ENCODE data around the gene AK5.
"Not testable (repeated sequence)": the region's sequence is repeated elsewhere in the genome, so short reads cannot be mapped to it uniquely, and the experiment has no call there.

Gene AK5

DNA sequence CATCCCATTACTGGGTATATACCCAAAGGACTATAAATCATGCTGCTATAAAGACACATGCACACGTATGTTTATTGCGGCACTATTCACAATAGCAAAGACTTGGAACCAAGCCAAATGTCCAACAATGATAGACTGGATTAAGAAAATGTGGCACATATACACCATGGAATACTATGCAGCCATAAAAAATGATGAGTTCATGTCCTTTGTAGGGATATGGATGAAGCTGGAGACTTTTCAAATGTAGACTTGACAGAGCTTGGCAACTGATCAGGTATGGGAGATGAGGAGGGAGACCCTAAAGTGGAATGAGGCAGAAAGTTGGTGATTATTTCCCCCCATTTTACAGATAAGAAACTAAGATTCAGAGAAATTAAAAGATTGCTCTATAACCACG lies 230.8 kb downstream of the AK5 start:
- DNase-seq, result not testable (repeated sequence)

DNA sequence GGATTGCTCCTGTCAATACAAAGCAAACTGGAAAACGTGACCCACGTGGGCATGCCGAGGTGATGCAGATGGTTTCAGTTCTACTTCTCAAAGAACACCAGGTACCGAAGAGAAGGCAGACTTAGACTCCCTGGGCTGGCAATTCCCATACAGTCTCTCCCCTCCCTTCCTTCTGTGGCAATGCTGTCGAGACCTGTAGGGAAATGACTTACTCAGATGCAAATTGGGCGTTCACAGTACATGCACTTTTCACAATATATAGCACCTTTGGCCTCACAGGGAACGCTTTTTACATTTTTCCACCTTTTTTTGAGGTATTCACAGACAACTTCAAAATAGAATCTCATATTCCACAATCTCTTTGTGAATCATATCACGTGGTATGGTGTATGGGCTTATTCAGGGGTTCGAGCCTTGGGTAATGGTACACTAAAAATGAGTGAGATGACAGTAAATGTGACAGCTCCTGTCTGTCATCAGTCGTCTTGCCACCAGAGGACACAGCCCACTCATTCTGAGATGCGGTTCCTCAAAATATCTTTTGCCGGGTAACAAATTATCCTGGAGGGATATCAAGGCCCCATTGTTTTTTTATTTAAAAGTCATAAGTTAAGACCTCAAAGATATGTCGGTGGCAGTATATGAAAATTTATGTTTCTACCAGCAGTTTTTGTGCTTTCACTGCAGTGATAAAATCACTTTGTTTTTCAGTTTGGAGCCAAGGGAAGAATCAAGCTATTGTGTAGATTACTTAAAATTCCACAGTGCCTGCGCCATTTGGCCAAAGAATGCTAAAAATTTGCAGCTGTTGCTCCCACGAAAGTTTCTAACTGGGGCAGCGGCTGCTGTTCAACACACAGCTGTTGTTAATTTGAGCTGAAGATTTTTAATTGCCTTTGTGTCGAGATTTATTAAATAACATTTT lies 232.3 kb downstream of the AK5 start:
- no peak for DNase-seq

DNA sequence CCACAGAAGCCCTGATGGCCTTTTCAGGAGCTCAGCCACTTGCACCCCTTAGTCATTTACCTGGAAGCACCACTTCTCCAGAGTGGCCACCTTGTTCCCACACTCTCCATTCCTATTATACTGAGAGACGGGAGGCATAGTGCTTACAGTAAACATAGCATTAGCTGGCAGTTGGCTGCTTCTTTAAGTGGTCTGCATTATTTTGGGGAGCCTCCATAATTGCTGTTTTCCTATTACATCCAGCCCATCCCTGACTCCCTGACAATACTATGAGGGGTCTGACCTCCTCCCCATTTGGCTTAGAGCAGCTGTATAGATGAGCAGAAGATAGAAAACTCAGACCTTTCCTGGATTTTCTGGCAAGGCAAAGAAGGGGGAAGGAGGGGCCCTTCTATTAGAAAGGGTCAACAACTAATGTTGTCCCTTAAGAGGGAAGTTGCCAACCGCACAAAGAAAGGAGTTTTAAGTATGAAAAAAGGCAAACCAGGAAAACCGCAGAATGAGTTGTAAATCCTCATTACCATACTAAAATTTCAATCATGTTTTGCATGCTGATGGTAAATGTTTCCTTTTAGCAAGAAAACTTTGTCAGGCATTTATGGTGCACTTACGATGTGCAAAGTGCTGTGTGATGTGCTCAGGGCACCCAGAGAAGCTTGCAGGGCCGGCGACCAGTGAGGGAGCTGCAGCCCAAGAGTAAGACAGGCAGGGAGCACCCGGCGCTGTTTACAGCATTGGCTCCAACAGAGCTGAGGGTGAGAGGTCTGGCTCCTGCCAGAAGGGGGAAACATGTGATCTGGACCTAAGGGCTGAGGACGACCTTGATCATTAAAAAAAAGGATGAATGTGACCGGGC lies 233.3 kb downstream of the AK5 start:
- no peak for DNase-seq

DNA sequence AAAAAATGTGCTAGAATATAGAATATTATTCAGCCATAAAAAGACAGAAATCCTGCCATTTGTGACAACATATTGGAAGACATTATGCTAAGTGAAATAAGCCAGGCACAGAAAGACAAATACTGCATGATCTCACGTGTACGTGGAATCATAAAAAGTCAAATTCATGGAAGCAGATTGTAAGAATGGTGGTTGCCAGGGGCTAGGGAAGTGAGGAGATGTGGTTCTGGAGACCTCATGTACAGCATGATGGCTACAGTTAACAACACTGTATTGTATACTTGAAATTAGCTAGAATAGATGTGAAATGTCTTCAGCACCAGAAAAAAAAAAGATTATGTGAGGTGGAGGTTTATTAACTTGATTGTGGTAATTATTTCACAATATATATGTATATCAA lies 234.3 kb downstream of the AK5 start:
- no peak for DNase-seq

DNA sequence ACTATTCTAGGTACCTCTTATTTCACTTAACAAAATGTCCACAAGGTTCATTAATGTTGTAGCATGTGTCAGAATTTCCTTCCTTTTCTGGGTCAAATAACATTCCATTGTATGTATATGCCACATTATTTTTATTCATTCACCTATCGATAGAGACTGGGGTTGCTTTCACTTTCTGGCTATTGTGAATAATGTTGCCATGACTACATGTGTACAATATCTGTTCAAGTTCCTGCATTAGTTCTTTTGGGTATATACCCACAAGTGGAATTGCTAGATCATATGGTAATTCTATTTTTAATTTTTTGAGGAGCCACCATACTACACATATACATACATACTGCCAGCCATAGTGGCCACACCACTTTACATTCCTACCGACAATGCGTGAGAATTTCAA lies 242.2 kb downstream of the AK5 start:
- no peak for DNase-seq

DNA sequence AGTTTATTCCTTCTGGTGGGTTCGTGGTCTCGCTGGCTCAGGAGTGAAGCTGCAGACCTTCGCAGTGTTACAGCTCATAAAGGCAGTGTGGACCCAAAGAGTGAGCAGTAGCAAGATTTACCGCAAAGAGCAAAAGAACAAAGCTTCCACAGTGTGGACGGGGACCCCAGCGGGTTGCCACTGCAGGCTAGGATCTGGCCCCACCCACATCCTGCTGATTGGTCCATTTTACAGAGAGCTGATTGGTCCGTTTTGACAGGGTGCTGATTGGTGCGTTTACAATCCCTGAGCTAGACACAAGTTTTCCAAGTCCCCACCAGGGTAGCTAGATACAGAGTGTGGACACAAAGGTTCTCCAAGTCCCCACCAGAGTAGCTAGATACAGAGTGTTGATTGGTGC lies 249.3 kb downstream of the AK5 start:
- not testable (repeated sequence) for DNase-seq

DNA sequence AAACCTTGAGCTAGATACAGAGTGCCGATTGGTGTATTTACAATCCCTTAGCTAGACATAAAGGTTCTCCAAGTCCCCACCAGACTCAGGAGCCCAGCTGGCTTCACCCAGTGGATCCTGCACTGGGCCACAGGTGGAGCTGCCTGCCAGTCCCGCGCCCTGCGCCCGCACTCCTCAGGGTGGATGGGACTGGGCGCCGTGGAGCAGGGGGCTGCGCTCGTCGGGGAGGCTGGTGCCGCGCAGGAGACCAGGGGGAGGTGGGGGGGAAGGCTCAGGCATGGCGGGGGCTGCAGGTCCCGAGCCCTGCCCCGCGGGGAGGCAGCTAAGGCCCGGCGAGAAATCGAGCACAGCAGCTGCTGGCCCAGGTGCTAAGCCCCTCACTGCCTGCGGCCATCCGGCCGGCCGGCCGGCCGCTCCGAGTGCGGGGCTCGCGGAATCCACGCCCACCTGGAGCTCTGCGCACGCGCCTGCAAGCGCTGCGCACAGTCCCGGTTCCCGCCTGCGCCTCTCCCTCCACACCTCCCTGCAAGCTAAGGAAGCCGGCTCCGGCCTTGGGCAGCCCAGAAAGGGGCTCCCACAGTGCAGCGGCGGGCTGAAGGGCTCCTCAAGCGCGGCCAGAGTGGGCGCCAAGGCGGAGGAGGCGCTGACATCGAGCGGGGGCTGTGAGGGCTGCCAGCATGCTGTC lies 249.9 kb downstream of the AK5 start:
- not testable (repeated sequence) for DNase-seq

DNA sequence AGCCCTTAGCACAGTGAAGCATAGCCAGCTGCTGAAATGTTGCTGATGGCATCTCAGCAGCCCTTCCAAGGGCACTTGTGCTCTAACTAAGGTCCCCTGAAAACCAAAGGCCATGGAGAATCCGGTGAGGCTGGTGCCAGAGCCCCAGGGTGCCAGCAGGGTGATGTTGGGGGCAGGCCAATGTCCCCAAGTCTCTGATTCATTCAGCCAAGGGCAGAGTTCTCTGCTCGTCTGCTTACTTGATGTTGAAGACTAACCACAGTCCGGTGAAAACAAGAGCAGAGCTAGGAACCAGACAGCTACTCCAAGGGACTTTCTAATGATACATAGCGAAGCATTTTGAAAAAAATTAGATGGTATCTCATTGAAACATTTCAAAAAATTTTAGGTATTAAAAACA lies 250.8 kb downstream of the AK5 start:
- DNase-seq, result no peak

DNA sequence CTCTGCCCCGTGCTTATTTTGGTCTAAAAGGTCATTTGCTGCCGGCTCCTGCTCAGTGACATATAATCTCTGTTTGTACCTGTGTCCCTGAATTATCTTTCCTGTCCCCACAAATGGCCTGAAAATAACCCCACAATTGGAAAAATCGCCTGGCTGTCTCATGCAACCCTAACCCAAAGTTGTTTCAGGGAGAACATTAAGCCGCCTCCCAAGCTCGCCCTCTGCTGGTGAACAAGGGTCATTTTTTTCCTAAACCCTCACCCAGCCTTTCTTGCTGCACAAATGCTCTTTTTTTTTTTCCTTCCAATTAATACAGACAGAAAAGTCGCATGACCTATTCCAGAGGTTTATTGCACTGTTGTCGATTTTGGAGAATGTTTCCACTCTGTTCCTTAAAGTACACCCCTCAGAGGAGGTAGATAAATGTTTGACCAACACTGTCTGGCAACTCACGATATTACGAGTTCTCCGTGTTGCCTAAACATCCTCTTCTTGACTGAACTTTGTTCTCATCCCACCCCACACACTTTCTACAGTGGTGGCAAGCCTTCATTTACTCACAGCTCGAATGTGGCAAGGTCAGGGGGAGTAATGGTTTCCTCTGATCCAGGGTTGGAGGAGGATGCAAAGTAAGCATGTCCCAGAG lies 252.0 kb downstream of the AK5 start:
- no peak for DNase-seq

DNA sequence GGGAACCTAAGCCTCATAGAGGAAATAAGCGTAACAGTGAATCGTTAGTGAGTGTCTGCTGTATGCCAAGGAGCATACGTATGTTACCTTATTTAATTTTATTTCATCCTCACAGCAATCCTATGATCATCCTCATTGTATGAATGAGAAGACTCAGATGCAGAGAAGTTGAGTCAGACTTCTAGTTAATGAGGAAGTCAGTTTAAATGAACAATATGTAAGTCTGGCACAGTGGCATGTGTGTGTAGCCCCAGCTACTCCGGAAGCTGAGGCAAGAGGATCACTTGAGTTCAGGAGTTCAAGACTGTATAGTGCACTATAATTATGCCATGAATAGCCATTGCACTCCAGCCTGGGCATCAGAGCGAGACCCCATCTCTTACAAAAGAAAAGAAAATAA lies 252.6 kb downstream of the AK5 start:
- no peak for DNase-seq

DNA sequence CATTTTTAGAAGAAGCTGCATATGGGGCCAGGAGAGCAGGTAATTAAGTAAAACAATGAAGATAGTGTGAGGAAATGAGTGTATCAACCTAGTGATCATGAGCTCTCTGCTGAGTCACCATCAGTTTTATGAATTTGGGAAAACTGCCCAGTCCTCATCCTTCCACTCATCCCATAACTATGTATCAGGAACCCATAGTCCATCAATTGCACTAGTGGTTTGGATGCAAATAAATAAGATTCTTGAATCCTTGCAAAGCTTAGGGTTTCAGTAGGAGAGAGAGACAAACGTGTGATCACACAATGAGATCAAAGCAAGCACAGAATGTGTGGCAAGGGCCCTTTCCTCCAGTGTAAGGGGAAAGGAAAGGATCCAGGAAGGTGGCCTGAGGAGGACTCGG lies 255.0 kb downstream of the AK5 start:
- no peak for DNase-seq

DNA sequence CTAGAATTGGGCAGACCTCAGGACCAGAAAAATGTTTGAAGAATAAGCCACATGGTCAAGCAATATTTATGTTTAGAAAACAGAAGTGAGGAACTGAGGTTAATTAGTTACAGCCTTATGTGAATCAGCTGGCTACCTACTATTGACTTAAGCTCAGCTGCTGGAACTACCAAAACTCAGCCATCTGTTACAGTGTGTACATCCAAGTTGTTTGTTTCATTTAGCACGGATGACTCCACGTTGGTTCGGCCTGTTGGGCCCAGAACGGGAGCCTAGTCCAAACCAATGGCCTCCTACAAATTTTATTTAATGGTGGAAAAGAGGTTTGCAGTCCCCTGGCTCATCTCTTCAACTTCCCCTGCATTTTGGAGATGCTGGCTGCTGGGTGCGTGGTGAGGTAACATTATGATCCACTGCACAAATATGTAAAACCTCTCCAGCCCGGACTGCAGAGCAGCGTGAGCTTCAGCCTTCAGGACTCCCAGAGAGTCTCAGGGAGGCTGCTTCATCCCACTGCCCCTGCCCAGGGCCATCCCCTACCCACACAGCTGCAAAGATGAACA lies 257.2 kb downstream of the AK5 start:
- DNase-seq, result no peak

DNA sequence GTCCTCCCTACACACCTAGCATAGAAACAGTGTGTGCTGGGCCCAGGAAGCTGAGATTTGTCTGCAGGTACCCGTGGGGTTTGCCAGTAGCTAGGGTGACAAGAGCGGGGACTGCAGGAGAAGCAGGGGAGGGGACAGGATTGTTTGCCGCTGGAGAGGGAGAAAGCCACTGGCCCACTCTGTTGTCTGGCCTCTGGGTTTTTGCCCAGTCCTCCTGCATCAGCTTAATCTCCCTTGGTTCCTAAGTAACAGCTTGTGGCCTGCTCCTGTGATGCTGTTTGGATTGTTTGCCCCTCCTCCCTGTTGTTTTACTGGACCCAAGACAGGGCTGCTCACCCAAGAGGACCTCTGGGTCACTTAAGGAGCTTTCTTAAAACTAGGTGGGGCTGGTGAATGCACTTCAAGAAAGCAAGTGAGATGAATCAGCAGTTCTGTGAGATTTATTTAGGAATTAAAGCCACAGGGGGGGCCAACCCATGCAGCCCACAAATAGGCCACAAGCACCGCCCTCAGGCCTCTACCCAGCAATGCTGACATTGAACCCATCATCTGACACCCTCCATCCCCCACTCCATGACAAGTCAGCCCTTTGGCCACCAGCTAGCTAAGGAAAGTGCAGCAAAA lies 257.8 kb downstream of the AK5 start:
- DNase-seq, result no peak

DNA sequence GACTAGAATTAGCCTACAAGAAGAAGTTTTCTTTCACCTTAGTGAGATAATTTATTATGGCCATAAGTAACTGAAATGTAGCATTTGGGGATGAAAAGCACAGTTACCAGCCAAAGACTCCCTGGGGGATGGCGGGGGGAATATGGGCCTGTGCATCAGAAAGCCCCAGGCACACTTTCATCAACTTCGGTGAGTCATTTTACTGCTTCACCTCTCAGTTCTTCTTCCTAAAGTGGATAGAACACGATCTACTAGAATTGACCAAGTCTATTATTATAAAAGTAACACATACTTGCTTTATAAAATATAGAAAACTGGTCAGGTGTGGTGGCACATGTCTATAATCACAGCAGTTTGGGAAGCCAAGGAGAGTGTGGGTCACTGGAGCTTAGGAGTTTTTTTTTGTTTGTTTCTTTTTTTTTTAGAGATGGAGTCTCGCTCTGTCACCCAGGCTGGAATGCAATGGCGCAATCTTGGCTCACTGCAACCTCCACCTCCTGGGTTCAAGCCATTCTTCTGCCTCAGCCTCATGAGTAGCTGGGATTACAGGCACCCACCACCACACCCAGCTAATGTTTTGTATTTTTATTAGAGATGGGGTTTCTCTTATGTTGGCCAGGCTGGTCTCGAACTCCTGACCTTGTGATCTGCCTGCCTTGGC lies 258.8 kb downstream of the AK5 start:
- DNase-seq, result no peak

DNA sequence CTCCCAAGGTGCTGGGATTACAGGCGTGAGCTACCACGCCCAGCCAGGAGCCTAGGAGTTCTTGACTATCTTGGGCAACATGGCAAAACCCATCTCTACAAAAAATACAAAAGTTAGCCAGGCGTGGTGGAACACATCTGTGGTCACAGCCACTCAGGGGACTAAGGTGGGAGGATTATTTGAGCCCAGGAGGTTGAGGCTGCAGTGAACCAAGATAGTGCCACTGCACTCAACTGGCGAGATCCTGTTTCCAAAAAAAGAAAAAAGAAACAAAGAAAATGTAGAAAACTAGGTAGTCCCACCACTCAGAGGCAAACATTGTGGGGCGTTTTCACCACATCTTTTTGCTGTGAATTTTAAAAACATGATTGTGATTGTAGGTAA lies 259.3 kb downstream of the AK5 start:
- no peak for DNase-seq

DNA sequence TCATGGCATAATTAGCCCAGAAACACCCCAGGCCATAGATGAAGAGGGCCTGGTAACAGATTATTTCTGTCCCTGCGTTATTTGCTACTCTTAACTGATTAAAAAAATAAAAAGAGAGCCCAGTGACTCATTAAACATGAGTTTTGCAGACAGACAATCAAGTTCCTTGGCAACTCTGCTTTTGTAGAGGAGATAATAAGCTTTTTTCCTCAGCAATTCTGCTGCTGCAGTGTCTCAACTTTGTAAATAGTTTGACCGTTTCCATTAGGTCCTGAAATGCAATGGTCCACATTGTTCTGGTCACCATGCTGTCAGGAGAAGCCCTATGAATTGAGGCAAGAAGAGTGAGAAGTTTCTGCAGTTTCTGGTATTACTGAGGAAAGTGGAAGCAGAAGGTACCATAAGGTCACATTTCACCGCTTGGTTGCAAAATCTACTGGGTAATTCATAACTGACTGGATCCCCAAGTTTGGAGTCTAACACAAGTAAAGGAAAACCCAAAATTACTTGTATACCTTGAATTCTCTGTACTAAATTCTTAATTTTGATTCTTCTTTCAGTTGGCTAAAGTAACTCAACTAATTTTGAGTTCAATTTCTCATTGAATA lies 261.1 kb downstream of the AK5 start:
- no peak for DNase-seq

DNA sequence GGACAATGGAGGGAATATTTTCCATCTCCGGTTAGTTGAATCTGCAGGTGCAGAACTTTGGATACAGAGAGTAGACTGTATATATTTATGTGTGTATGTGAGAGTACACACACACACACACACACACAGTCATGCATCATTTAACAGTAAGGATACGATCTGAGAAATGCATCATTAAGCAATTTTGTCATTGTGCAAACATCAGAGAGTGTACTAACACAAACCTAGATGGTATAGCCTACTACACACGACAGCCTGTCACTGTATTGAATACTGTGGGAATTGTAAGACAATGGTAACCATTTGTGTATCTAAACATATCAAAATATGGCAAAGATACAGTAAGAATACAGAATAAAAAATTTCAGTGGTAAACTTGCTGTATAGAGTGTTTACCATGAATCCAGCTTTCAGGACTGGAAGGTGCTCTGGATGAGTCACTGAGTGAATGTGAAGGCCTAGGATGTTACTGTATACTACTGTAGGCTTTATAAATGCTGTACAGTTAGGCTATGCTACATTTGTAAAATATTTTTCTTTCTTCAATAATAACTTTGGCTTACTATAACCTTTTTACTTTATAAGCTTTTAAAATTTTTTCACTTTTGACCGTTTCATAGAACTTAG lies 262.1 kb downstream of the AK5 start:
- no peak for DNase-seq

DNA sequence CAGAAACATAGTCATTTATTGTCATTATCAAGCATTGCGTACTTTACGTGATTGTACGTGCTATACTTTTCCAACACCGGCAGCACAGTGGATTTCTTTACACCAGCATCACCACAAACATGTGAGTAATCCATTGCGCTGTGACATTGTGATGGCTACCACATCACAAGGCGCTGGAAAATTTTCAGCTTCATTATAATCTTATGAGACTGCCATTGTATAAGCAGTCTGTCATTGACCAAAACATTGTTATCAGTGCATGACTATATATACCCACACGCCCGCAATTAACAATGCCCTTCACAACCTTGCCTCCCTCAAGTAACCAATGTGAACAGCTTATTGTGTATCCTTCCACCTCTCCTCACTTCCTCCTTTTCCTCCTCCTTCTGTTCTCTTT lies 263.0 kb downstream of the AK5 start:
- DNase-seq, result no peak

DNA sequence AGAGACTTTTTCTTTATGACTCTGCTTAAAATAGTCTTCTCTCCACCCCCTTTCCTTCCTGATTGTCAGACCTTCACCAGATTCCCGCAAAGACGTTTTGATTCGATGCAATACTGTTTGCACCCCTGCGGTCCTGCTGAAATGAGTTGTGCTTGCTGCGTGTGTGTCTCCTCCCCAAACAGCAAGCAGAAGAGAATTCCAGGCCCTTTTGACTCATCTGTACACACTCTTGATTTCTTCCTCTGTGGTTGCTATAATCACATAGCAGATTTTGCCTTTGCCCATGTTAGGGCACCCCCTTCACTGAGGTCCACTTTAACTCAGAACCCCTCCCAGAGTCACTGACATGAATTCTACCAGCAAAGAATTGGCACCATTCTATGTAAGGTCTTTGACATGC lies 264.2 kb downstream of the AK5 start:
- no peak for DNase-seq

DNA sequence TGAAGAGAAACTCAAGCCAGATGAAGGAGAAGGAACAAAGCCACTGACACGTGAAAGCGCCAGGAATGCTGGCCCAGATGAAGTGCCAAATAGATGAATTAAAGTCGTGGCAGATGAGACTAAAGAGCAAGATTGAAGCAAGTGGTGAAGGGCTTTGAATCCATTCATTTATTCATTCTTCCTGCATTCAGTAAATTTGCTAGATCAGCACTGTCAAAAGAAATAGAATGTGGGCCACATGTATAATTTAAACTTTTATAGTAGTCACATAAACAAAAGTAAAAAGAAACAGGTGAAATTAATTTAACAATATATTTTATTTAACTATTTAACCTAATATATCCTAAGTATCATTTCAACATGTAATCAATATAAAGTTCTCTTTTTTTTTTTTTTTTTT lies 265.1 kb downstream of the AK5 start:
- DNase-seq, result no peak

DNA sequence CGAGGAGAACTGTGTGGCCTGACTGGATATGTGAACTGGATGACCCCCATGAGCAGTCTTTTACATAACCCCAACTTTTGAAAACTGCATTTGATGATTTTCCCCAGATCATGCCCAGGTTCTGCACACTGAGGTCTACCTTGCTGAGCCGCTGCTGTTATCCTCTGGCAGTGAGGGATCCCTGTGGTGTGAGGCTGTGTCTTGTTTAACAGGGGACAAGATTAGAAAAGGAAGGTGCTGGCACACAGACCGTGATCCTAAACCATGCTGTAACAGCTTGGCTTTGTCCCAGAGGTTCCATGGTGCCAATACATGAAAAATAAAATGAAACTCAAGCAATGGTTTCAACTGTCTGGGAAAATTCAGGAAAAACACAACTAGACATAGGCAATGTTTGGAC lies 266.5 kb downstream of the AK5 start:
- DNase-seq, result no peak

Data from NCI-H1092 (cell line).